Measurements from ENCODE around the gene SCN1B.
"Not testable (repeated sequence)": the region's sequence is repeated elsewhere in the genome, so short reads cannot be mapped to it uniquely, and the experiment has no call there.

SCN1B gene

GRCh38 chr19:35038623-35039512 is 8.6 kb downstream of the SCN1B start:
- peak; percentile 50 for DNase-seq

GRCh38 chr19:35039881-35040825 is 9.9 kb downstream of the SCN1B start:
- DNase-seq = no peak

- DNase-seq = no peak
Observed at GRCh38 chr19:35040826-35041547, 10.7 kb downstream of the SCN1B start.

- no peak for DNase-seq
Observed at GRCh38 chr19:35041548-35042055, 11.3 kb downstream of the SCN1B start, which contains the start of gene HPN. TSS of gene HPN (plus strand) at chr19:35041721. CDS start at chr19:35042507, 786 bp downstream.

GRCh38 chr19:35042056-35042730 is 11.9 kb downstream of the SCN1B start:
- DNase-seq = no peak

GRCh38 chr19:35042954-35043604 is 12.8 kb downstream of the SCN1B start:
- DNase-seq = no peak

GRCh38 chr19:35043906-35044305 is 13.6 kb downstream of the SCN1B start:
- no peak for DNase-seq

- peak; percentile 26 for DNase-seq
Observed at GRCh38 chr19:35044317-35045117, 14.2 kb downstream of the SCN1B start.

- DNase-seq = peak; percentile 25
Observed at GRCh38 chr19:35045667-35046300, 15.5 kb downstream of the SCN1B start.

GRCh38 chr19:35046461-35046860 is 16.2 kb downstream of the SCN1B start:
- DNase-seq = no peak

GRCh38 chr19:35048911-35049411 is 18.7 kb downstream of the SCN1B start:
- no peak for DNase-seq

GRCh38 chr19:35049456-35049855 is 19.2 kb downstream of the SCN1B start:
- no peak for DNase-seq

- DNase-seq = not testable (repeated sequence)
Observed at GRCh38 chr19:35050662-35051061, 20.4 kb downstream of the SCN1B start.

GRCh38 chr19:35051268-35051667 is 21.0 kb downstream of the SCN1B start:
- not testable (repeated sequence) for DNase-seq

GRCh38 chr19:35051796-35052195 is 21.5 kb downstream of the SCN1B start:
- no peak for DNase-seq

GRCh38 chr19:35052599-35053190 is 22.4 kb downstream of the SCN1B start:
- DNase-seq = no peak

GRCh38 chr19:35053667-35054293 is 23.5 kb downstream of the SCN1B start:
- no peak for DNase-seq

- DNase-seq = no peak
Observed at GRCh38 chr19:35054626-35055025, 24.4 kb downstream of the SCN1B start.

Measured in fibroblast of skin of abdomen (primary cell).